Limb (tissue), 2 donors: ENCODE data around the gene ABCC3.
A peak's percentile ranks its signal among the peaks of the same experiment; 100 is the strongest.

ENCODE experiments used
- DNase-seq, 2 donors: peaks; one replicate each; pipeline ENCODE4 v3.0.0-alpha.2; 2016; ENCODE audit errors: extremely low spot score in 2 of 2

Gene ABCC3

GRCh38 chr17:50634224-50634914, at the start of gene ABCC3:
Gene ABCC3 (plus strand): TSS chr17:50634881. CDS start chr17:50634937, 56 bp downstream.
- no peak for DNase-seq

- no peak for DNase-seq
Measured at GRCh38 chr17:50585346-50585745, 49.3 kb upstream of the ABCC3 start.

GRCh38 chr17:50585891-50586290, 48.8 kb upstream of the ABCC3 start:
- no peak for DNase-seq

- DNase-seq = no peak
Measured at GRCh38 chr17:50586421-50587247, 48.0 kb upstream of the ABCC3 start.

GRCh38 chr17:50587571-50587970, 47.1 kb upstream of the ABCC3 start:
- no peak for DNase-seq

- DNase-seq = peak in 1 of 2 donors; percentile 69
Measured at GRCh38 chr17:50588391-50589049, 46.2 kb upstream of the ABCC3 start.

GRCh38 chr17:50589095-50589705, 45.5 kb upstream of the ABCC3 start:
- DNase-seq = no peak

GRCh38 chr17:50590946-50591737, 43.5 kb upstream of the ABCC3 start:
- DNase-seq = no peak

GRCh38 chr17:50593321-50593720, 41.4 kb upstream of the ABCC3 start:
- peak; percentile 35 to 71 for DNase-seq

- no peak for DNase-seq
Measured at GRCh38 chr17:50594128-50594823, 40.4 kb upstream of the ABCC3 start.

- DNase-seq = no peak
Measured at GRCh38 chr17:50594892-50595291, 39.8 kb upstream of the ABCC3 start.

- no peak for DNase-seq
Measured at GRCh38 chr17:50596191-50597037, 38.3 kb upstream of the ABCC3 start.

GRCh38 chr17:50598487-50598886, 36.2 kb upstream of the ABCC3 start:
- DNase-seq = no peak

- DNase-seq = no peak
Measured at GRCh38 chr17:50599606-50600005, 35.1 kb upstream of the ABCC3 start.

- no peak for DNase-seq
Measured at GRCh38 chr17:50601823-50602375, 32.8 kb upstream of the ABCC3 start.

- DNase-seq = no peak
Measured at GRCh38 chr17:50602836-50603235, 31.8 kb upstream of the ABCC3 start.

- no peak for DNase-seq
Measured at GRCh38 chr17:50603340-50603739, 31.3 kb upstream of the ABCC3 start.

- peak; percentile 94 for DNase-seq
Measured at GRCh38 chr17:50604513-50604912, 30.2 kb upstream of the ABCC3 start.

GRCh38 chr17:50605429-50605828, 29.3 kb upstream of the ABCC3 start:
- no peak for DNase-seq
